ENCODE results near the gene CCDC13.

CCDC13 gene

GRCh38 chr3:42729404-42730145 lies 43.5 kb downstream of the CCDC13 start:
- H3K9ac ChIP-seq (ENCODE audit: low read depth, low read length): no peak overlapping the region
- peaks cover 5% of the 10 kb centered on the region for H3K4me1 ChIP-seq (ENCODE audit: control insufficient read depth, insufficient read depth, low read length)
- H3K27me3 ChIP-seq (ENCODE audit: control insufficient read depth, insufficient read depth, low read length): no peaks in the 10 kb centered on the region
- no peaks in the 10 kb centered on the region for H3K9me3 ChIP-seq (ENCODE audit: control insufficient read depth, insufficient read depth, low read length)
- no peaks in the 10 kb centered on the region for H3K36me3 ChIP-seq (ENCODE audit: control insufficient read depth, insufficient read depth, low read length)
- H3K4me3 ChIP-seq (ENCODE audit: low read depth, low read length): no peak overlapping the region

- Histone ChIP-seq H3K4me3 (ENCODE audit: low read depth, low read length) (no peak overlapping the region), H3K27me3 (ENCODE audit: control insufficient read depth, insufficient read depth, low read length) (no peaks in the 10 kb centered on the region), H3K9me3 (ENCODE audit: control insufficient read depth, insufficient read depth, low read length) (no peaks in the 10 kb centered on the region), H3K36me3 (ENCODE audit: control insufficient read depth, insufficient read depth, low read length) (no peaks in the 10 kb centered on the region), H3K9ac (ENCODE audit: low read depth, low read length) (no peak overlapping the region), H3K4me1 (ENCODE audit: control insufficient read depth, insufficient read depth, low read length) (peaks cover 5% of the 10 kb centered on the region)
These were observed 44.2 kb downstream of the CCDC13 start for GRCh38 chr3:42728668-42729364.

GRCh38 chr3:42728056-42728455 lies 45.0 kb downstream of the CCDC13 start:
- Histone ChIP-seq H3K27me3 (ENCODE audit: control insufficient read depth, insufficient read depth, low read length) (no peaks in the 10 kb centered on the region), H3K4me3 (ENCODE audit: low read depth, low read length) (no peak overlapping the region), H3K4me1 (ENCODE audit: control insufficient read depth, insufficient read depth, low read length) (peaks cover 4% of the 10 kb centered on the region), H3K9me3 (ENCODE audit: control insufficient read depth, insufficient read depth, low read length) (no peaks in the 10 kb centered on the region), H3K9ac (ENCODE audit: low read depth, low read length) (no peak overlapping the region), H3K36me3 (ENCODE audit: control insufficient read depth, insufficient read depth, low read length) (no peaks in the 10 kb centered on the region)

GRCh38 chr3:42725454-42725853 lies 47.6 kb downstream of the CCDC13 start:
- Histone ChIP-seq H3K4me1 (ENCODE audit: control insufficient read depth, insufficient read depth, low read length) (peaks cover 3% of the 10 kb centered on the region), H3K9me3 (ENCODE audit: control insufficient read depth, insufficient read depth, low read length) (no peaks in the 10 kb centered on the region), H3K27me3 (ENCODE audit: control insufficient read depth, insufficient read depth, low read length) (no peaks in the 10 kb centered on the region), H3K36me3 (ENCODE audit: control insufficient read depth, insufficient read depth, low read length) (no peaks in the 10 kb centered on the region), H3K9ac (ENCODE audit: low read depth, low read length) (no peak overlapping the region), H3K4me3 (ENCODE audit: low read depth, low read length) (no peak overlapping the region)

- H3K27me3 ChIP-seq (ENCODE audit: control insufficient read depth, insufficient read depth, low read length): peaks cover 3% of the 10 kb centered on the region
- H3K4me1 ChIP-seq (ENCODE audit: control insufficient read depth, insufficient read depth, low read length): peaks cover 3% of the 10 kb centered on the region
- no peaks in the 10 kb centered on the region for H3K36me3 ChIP-seq (ENCODE audit: control insufficient read depth, insufficient read depth, low read length)
- H3K9ac ChIP-seq (ENCODE audit: low read depth, low read length): no peak overlapping the region
- no peak overlapping the region for H3K4me3 ChIP-seq (ENCODE audit: low read depth, low read length)
- no peaks in the 10 kb centered on the region for H3K9me3 ChIP-seq (ENCODE audit: control insufficient read depth, insufficient read depth, low read length)
These were observed 49.8 kb downstream of the CCDC13 start for GRCh38 chr3:42723219-42723618.

All from iPS-15b (cell line).